Measurements from ENCODE around the gene LRRC55.

Gene LRRC55

GRCh38 chr11:57181678-57182305, at the start of gene LRRC55:
Gene LRRC55 (plus strand): TSS chr11:57181953. CDS start chr11:57182023, 70 bp downstream.
- no peak for DNase-seq

GRCh38 chr11:57133366-57134038, 48.3 kb upstream of the LRRC55 start:
- DNase-seq, result no peak

- no peak for DNase-seq
Observed at GRCh38 chr11:57134284-57134683, 47.5 kb upstream of the LRRC55 start.

- DNase-seq, result no peak
Observed at GRCh38 chr11:57135020-57135751, 46.6 kb upstream of the LRRC55 start.

- DNase-seq, result no peak
Observed at GRCh38 chr11:57140568-57140967, 41.2 kb upstream of the LRRC55 start.

- DNase-seq, result no peak
Observed at GRCh38 chr11:57143459-57143858, 38.3 kb upstream of the LRRC55 start.

GRCh38 chr11:57144075-57144474, 37.7 kb upstream of the LRRC55 start:
- no peak for DNase-seq

GRCh38 chr11:57144531-57145320, 37.0 kb upstream of the LRRC55 start:
- no peak for DNase-seq

GRCh38 chr11:57146301-57146700, 35.5 kb upstream of the LRRC55 start:
- DNase-seq, result no peak

GRCh38 chr11:57148621-57149020, 33.1 kb upstream of the LRRC55 start:
- DNase-seq, result no peak

GRCh38 chr11:57150454-57150917, 31.3 kb upstream of the LRRC55 start:
- no peak for DNase-seq

GRCh38 chr11:57152134-57152533, 29.6 kb upstream of the LRRC55 start:
- DNase-seq, result no peak

- no peak for DNase-seq
Observed at GRCh38 chr11:57153448-57153847, 28.3 kb upstream of the LRRC55 start.

GRCh38 chr11:57154739-57155138, 27.0 kb upstream of the LRRC55 start:
- no peak for DNase-seq

GRCh38 chr11:57155400-57155799, 26.4 kb upstream of the LRRC55 start:
- DNase-seq, result no peak

GRCh38 chr11:57155838-57156607, 25.7 kb upstream of the LRRC55 start:
- DNase-seq, result no peak

GRCh38 chr11:57156928-57157327, 24.8 kb upstream of the LRRC55 start:
- no peak for DNase-seq

- no peak for DNase-seq
Observed at GRCh38 chr11:57157624-57158023, 24.1 kb upstream of the LRRC55 start.

- DNase-seq, result no peak
Observed at GRCh38 chr11:57158180-57158579, 23.6 kb upstream of the LRRC55 start.

- no peak for DNase-seq
Observed at GRCh38 chr11:57158599-57158998, 23.2 kb upstream of the LRRC55 start.

- no peak for DNase-seq
Observed at GRCh38 chr11:57160665-57161064, 21.1 kb upstream of the LRRC55 start.

GRCh38 chr11:57161351-57161750, 20.4 kb upstream of the LRRC55 start:
- DNase-seq, result no peak
